Left ventricle myocardium inferior (tissue), 1 donor: ENCODE results near the gene RBM17. TPM values are rescaled to one million over a fixed set of nuclear protein-coding genes. Genes with fewer than 3 reads are reported as not detected.
"Not testable (repeated sequence)": the region's sequence is repeated elsewhere in the genome, so short reads cannot be mapped to it uniquely, and the experiment has no call there.

Experiments used
- DNase-seq: peaks from one replicate; pipeline ENCODE4 v3.0.0-alpha.2; 2020
- H3K27ac ChIP-seq: fragments of 200-600 bp; replicated peaks from 2 replicates; pipeline ENCODE4 v1.8.0; 2021
- H3K27me3 ChIP-seq: fragments of 200-600 bp; 2 replicates; pipeline ENCODE4 v1.8.0; 2021; ENCODE audit warnings: low read depth
- H3K36me3 ChIP-seq: fragments of 200-600 bp; 2 replicates; pipeline ENCODE4 v1.8.0; 2021
- H3K4me1 ChIP-seq: fragments of 200-600 bp; 2 replicates; pipeline ENCODE4 v1.8.0; 2021
- H3K4me3 ChIP-seq: fragments of 200-600 bp; 2 replicates; pipeline ENCODE4 v1.8.0; 2021; ENCODE audit warnings: mild to moderate bottlenecking, moderate library complexity
- H3K9me3 ChIP-seq: fragments of 200-600 bp; replicated peaks from 2 replicates; pipeline ENCODE4 v1.8.0; 2021
- intact Hi-C: fragments of 100-400 bp; cut with micrococcal nuclease; formaldehyde crosslinking; loops from one replicate; pipeline ENCODE4 v1.11.0; 2022
- total RNA-seq: library from RNA; stranded (reverse); fragmentation: NEBNext Ultra II Directional; extraction: Animal tissue kit (Norgen Biotek cat#: 25700); gene quantifications from one replicate; pipeline ENCODE4 v1.2.1, GENCODE V29; 2021
- TF ChIP-seq, protein P1 (sequence below): fragments of 200-600 bp; IDR thresholded peaks from 2 replicates; pipeline ENCODE4 v1.8.0; 2021; ENCODE audit warnings: antibody characterized with exemption, mild to moderate bottlenecking, borderline replicate concordance
- donor health status: DM: no; HTN: yes; CAD: no; lungs with severe emphysema.

RBM17 gene
- total RNA-seq, 1 donor from 2014 or later: 56.1 TPM

DNA sequence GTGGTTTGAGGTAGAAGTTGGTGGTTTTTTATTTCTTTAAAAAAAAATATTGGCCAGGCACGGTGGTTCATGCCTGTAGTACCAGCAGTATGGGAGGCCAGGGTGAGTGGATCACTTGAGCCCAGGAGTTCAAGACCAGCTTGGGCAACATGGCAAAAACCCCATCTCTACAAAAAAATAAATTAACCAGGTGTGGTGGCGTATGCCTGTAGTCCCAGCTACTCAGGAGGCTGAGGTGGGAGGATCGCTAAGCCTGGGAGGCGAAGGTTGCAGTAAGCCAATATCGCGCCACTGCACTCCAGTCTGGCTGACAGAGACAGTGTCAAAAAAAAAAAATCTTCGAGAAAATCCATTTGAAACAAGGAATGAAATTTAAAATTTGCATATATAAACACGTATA is 27.8 kb upstream of the RBM17 start:
- no peak for DNase-seq
- Histone ChIP-seq H3K4me1 (peaks cover 30% of the 10 kb centered on the region), H3K9me3 (no peaks in the 10 kb centered on the region), H3K27ac (no peak overlapping the region), H3K36me3 (no peaks in the 10 kb centered on the region), H3K4me3 (no peak overlapping the region), H3K27me3 (no peaks in the 10 kb centered on the region)
- intact Hi-C loops: no loop called here
- TF ChIP-seq, protein P1, sequence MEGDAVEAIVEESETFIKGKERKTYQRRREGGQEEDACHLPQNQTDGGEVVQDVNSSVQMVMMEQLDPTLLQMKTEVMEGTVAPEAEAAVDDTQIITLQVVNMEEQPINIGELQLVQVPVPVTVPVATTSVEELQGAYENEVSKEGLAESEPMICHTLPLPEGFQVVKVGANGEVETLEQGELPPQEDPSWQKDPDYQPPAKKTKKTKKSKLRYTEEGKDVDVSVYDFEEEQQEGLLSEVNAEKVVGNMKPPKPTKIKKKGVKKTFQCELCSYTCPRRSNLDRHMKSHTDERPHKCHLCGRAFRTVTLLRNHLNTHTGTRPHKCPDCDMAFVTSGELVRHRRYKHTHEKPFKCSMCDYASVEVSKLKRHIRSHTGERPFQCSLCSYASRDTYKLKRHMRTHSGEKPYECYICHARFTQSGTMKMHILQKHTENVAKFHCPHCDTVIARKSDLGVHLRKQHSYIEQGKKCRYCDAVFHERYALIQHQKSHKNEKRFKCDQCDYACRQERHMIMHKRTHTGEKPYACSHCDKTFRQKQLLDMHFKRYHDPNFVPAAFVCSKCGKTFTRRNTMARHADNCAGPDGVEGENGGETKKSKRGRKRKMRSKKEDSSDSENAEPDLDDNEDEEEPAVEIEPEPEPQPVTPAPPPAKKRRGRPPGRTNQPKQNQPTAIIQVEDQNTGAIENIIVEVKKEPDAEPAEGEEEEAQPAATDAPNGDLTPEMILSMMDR: no peak

DNA sequence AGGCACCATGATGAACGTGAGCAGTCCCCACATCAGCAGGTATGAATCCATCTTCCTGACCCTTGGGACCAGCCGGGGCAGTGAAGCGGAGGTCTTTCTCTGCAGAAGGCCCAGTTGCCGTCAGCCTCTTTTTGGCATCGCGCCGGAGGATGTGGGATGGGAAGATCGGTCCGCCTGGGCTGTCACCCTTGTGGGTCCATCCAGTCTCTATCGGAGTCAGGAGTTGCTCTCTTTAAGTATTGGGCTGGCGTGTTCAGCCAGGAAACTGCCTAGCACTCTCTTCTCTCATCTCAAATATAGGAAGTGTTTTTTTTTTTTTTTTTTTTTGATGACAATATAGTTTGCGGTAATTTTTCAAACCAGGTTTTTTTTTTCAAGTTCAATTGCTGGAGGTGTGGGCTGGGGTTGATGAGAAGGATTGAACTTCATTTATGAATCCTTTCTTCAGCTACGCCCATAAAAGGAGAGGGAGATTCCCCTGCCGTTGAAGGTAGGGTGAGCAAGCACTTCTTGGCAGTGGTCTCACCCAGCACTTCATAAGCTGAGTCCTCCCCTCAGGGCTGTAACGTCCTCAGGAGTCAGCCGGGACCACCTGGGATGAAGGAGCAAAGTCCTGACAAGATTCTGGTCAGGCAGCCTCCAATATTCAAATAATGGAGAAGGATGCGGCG is 26.6 kb upstream of the RBM17 start, which contains the start of gene IL2RA:
TSS of gene IL2RA (minus strand) at position 267 of the 671 bp plus-strand sequence. CDS start at position 51, 216 bp downstream.
- no peaks in the 10 kb centered on the region for H3K9me3 ChIP-seq
- H3K4me1 ChIP-seq: peaks cover 26% of the 10 kb centered on the region
- no peak within 1 kb of the TSS for H3K27ac ChIP-seq
- intact Hi-C loops: no loop called here
- H3K36me3 ChIP-seq: no peaks in the 10 kb centered on the region
- no peak for DNase-seq
- TF ChIP-seq, protein P1: no peak
- H3K4me3 ChIP-seq: peak within 1 kb of the TSS; percentile 30
- H3K27me3 ChIP-seq: no peaks in the 10 kb centered on the region

DNA sequence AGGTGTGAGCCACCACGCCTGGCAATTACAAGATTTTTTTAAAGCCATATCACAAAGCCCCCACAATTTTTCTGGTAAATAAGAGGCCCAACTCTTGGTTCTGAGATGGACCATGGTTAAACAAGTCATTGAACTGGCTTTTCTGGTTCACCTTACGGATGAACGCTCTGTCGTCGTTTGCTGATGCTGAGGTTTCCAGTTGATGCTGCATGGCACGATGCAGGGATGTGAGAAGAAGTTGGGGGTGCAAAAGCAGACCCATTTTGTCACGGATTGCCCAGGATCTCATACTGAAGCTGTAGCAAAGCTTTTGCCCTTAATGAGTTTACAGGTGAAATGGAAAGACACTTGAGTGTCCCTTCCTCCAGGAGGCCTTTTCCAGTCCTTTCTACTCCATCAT is 24.7 kb upstream of the RBM17 start:
- Histone ChIP-seq H3K36me3 (no peaks in the 10 kb centered on the region), H3K9me3 (no peaks in the 10 kb centered on the region), H3K4me1 (peaks cover 18% of the 10 kb centered on the region), H3K4me3 (no peak overlapping the region), H3K27me3 (no peaks in the 10 kb centered on the region), H3K27ac (no peak overlapping the region)
- TF ChIP-seq, protein P1: no peak
- intact Hi-C loops: no loop called here
- DNase-seq: no peak

DNA sequence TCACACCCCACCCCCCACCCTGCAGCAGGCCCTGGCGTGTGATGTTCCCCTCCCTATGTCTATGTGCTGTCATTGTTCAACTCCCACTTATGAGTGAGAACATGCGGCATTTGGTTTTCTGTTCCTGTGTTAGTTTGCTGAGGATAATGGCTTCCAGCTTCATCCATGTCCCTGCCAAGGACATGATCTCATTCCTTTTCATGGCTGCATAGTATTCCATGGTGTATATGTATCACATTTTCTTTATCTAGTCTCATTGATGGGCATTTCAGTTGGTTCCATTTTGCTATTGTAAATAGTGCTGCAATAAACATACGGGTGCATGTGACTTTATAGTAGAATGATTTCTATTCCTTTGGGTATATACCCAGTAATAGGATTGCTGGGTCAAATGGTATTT is 24.1 kb upstream of the RBM17 start:
- H3K9me3 ChIP-seq, H3K36me3 ChIP-seq, H3K4me3 ChIP-seq, H3K27me3 ChIP-seq, intact Hi-C loops, DNase-seq: not testable (repeated sequence)
- Histone ChIP-seq H3K27ac (peak overlapping the region; percentile 81), H3K4me1 (peaks cover 18% of the 10 kb centered on the region)

DNA sequence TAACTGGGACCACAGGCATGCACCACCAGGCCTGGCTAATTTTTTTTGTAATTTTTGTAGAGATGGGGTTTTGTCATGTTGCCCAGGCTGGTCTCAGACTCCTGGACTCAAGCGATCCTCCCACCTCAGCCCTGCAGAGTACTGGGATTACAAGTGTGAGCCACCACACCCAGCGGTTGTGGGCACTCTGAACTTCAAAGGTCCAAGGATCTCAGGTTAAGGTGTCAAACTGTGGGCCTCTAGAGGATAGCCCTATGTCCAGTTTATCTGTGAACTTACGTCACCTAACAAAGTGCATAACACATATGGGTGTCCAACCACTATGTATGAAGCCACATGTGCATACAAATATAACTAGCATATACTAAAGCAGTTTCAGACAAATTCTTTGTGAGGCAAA is 23.4 kb upstream of the RBM17 start:
- Histone ChIP-seq H3K4me1 (peaks cover 18% of the 10 kb centered on the region), H3K27ac (peak overlapping the region; percentile 81), H3K36me3 (no peaks in the 10 kb centered on the region), H3K4me3 (no peak overlapping the region), H3K27me3 (no peaks in the 10 kb centered on the region), H3K9me3 (no peaks in the 10 kb centered on the region)
- intact Hi-C loops: no loop called here
- DNase-seq: no peak
- TF ChIP-seq, protein P1: no peak

DNA sequence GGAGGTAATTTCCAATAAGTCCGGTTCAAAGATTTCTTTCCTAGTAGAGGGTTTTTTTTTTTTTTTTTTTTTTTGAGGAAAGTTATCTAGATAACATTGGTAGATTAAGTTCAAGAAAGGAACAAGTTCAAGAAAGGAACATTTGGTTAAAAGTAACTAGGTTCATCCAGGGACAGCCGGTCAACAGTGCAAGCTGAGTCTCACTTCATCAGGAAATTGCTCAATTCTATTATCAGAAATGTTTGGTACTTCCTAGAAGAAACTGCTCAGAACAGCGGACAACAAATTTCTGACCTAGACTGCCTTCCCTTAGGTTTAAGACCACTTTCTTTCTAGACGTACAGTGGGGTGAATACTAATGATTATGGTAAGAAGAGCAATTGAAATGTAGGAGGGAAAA is 23.0 kb upstream of the RBM17 start:
- intact Hi-C loops: no loop called here
- DNase-seq: no peak
- H3K9me3 ChIP-seq: no peaks in the 10 kb centered on the region
- no peaks in the 10 kb centered on the region for H3K36me3 ChIP-seq
- H3K4me3 ChIP-seq: no peak overlapping the region
- H3K4me1 ChIP-seq: peaks cover 21% of the 10 kb centered on the region
- TF ChIP-seq, protein P1: no peak
- no peaks in the 10 kb centered on the region for H3K27me3 ChIP-seq
- peak overlapping the region; percentile 81 for H3K27ac ChIP-seq
